SK-N-SH treated with all-trans-retinoic acid at 6 μM for 48 hours (cell line): Measurements from ENCODE around the gene PABPN1L.

Experiments used
- ARNTL ChIP-seq: fragments of 450-650 bp; formaldehyde crosslinking; IDR thresholded peaks from 2 replicates; pipeline ENCODE4 v1.5.0; 2020; ENCODE audit warnings: low read depth, mild to moderate bottlenecking, moderate library complexity, borderline replicate concordance
- BACH2 ChIP-seq: fragments of 250-450 bp; sonication (Bioruptor Pico); IDR thresholded peaks from 2 replicates; pipeline ENCODE4 v1.9.0; 2021; ENCODE audit warnings: mild to moderate bottlenecking, borderline replicate concordance
- CSDC2 ChIP-seq: fragments of 250-450 bp; sonication (Bioruptor Pico); IDR thresholded peaks from 2 replicates; pipeline ENCODE4 v1.5.0; 2020; ENCODE audit warnings: mild to moderate bottlenecking, moderate library complexity
- ISL1 ChIP-seq: fragments of 250-450 bp; sonication (Bioruptor Pico); IDR thresholded peaks from 2 replicates; pipeline ENCODE4 v2.1.2; 2022; ENCODE audit warnings: mild to moderate bottlenecking, moderate library complexity
- PATZ1 ChIP-seq: fragments of 250-450 bp; sonication (Bioruptor Pico); IDR thresholded peaks from 2 replicates; pipeline ENCODE4 v1.8.0; 2020; ENCODE audit warnings: mild to moderate bottlenecking, moderate library complexity, borderline replicate concordance

- no peak for TF ChIP-seq CSDC2 (CRISPR knock-in tag)
- TF ChIP-seq PATZ1 (CRISPR knock-in tag), result no peak
- no peak for TF ChIP-seq BACH2 (CRISPR knock-in tag)
- no peak for TF ChIP-seq ARNTL (CRISPR knock-in tag)
- no peak for TF ChIP-seq ISL1
Measured at GRCh38 chr16:88862968-88863367, 3.5 kb downstream of the PABPN1L start.
